Choroid plexus epithelial cell (primary cell): ENCODE results near the gene TM9SF2.
"Not testable (repeated sequence)": the region's sequence is repeated elsewhere in the genome, so short reads cannot be mapped to it uniquely, and the experiment has no call there.

Experiments
- DNase-seq: peaks from one replicate; pipeline ENCODE4 v3.0.0-alpha.2; 2010; ENCODE audit warnings: low read depth
- H3K4me3 ChIP-seq: 2 replicates; pipeline ENCODE4 v1.5.1; 2011; ENCODE audit warnings: low read depth, mild to moderate bottlenecking, control low read depth, low read length, moderate library complexity
- TF ChIP-seq, protein P1 (sequence below): conservative IDR thresholded peaks from 2 replicates; pipeline ENCODE4 v1.5.1; 2011; ENCODE audit warnings: low read depth, mild to moderate bottlenecking, control low read depth, inconsistent platforms, low read length, moderate library complexity

The TM9SF2 gene

GRCh38 chr13:99476648-99477047 is 24.6 kb upstream of the TM9SF2 start:
- no peak overlapping the region for H3K4me3 ChIP-seq
- no peak for DNase-seq
- TF ChIP-seq, protein P1, sequence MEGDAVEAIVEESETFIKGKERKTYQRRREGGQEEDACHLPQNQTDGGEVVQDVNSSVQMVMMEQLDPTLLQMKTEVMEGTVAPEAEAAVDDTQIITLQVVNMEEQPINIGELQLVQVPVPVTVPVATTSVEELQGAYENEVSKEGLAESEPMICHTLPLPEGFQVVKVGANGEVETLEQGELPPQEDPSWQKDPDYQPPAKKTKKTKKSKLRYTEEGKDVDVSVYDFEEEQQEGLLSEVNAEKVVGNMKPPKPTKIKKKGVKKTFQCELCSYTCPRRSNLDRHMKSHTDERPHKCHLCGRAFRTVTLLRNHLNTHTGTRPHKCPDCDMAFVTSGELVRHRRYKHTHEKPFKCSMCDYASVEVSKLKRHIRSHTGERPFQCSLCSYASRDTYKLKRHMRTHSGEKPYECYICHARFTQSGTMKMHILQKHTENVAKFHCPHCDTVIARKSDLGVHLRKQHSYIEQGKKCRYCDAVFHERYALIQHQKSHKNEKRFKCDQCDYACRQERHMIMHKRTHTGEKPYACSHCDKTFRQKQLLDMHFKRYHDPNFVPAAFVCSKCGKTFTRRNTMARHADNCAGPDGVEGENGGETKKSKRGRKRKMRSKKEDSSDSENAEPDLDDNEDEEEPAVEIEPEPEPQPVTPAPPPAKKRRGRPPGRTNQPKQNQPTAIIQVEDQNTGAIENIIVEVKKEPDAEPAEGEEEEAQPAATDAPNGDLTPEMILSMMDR, result no peak

- TF ChIP-seq, protein P1, result no peak
- H3K4me3 ChIP-seq, result no peak overlapping the region
- DNase-seq, result no peak
Measured at GRCh38 chr13:99477493-99477892, 23.8 kb upstream of the TM9SF2 start.

DNA sequence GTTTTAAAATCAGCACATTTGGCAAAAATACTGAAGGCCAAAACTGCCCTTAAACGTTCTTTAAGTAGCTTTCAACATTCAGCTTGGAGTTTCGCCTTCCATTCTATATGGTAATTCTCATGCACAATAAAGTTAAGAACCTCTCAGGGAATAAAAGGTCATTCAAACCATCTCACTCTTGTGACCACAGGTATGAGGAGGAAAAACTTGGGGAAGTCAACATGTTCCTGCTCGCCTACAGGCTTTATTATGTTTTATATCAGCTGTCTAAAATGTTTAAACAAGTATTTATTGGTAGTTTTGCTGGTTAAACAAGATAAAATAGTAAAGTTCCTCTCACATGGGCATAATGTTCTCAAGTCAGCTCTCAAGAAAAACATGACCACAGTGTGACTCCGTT is 19.9 kb upstream of the TM9SF2 start:
- DNase-seq, result no peak
- TF ChIP-seq, protein P1, result no peak
- H3K4me3 ChIP-seq, result no peak overlapping the region

GRCh38 chr13:99484473-99484872 is 16.8 kb upstream of the TM9SF2 start:
- peak; percentile 94 for DNase-seq
- TF ChIP-seq, protein P1, result no peak
- H3K4me3 ChIP-seq, result no peak overlapping the region

DNA sequence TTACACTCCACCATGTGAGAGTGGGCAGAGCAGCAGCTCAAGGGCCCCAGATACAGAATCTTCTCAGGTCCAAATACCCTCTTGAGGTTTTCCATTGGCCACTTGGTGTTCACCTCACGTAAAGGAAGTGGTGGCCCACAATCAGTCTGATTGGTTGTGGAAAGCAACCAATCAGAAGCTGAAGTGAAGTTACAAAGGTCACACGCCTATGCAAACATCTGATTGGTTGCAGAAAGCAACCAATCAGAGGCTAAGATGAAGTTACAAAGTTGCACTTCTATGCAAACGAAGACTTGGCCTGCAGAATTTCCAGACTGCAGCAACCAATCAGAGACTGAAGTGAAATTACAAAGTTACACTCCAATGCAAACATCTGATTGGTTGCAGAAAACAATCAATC is 14.3 kb upstream of the TM9SF2 start:
- no peak for DNase-seq
- no peak overlapping the region for H3K4me3 ChIP-seq
- TF ChIP-seq, protein P1, result no peak

GRCh38 chr13:99489028-99489427 is 12.2 kb upstream of the TM9SF2 start:
- DNase-seq, result no peak
- TF ChIP-seq, protein P1, result no peak
- H3K4me3 ChIP-seq, result no peak overlapping the region

DNA sequence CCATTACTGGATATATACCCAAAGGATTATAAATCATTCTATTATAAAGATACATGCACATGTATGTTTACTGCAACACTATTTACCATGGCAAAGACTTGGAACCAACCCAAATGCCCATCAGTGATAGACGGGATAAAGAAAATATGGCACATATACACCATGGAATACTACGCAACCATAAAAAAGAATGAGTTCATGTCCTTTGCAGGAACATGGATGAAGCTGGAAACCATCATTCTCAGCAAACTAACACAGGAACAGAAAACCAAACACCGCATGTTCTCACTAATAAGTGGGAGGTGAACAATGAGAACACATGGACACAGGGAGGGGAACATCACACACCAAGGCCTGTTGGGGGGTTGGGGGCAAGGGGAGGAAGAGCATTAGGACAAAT is 9.5 kb upstream of the TM9SF2 start:
- not testable (repeated sequence) for DNase-seq, H3K4me3 ChIP-seq
